Transverse colon (tissue), 4 donors: ENCODE measurements around the gene C22orf42. TPM values are rescaled to one million over a fixed set of nuclear protein-coding genes. Genes with fewer than 3 reads are reported as not detected.
"Not testable (repeated sequence)": the region's sequence is repeated elsewhere in the genome, so short reads cannot be mapped to it uniquely, and the experiment has no call there.

Experiments
- DNase-seq: peaks from one replicate; pipeline ENCODE4 v3.0.0-alpha.2; 2019
- H3K27ac ChIP-seq, 4 donors: fragments of 200-600 bp; sonication (generic); 2 replicates each; pipeline ENCODE4 v1.5.1; 2016 to 2018; ENCODE audit warnings: inconsistent platforms in 4 of 4
- H3K27me3 ChIP-seq: fragments of 200-600 bp; sonication (generic); 2 replicates; pipeline ENCODE4 v1.5.1; 2017; ENCODE audit warnings: inconsistent platforms
- H3K36me3 ChIP-seq, 4 donors: fragments of 200-600 bp; sonication (generic); 2 replicates each; pipeline ENCODE4 v1.5.1; 2017 to 2019; ENCODE audit warnings: inconsistent platforms in 4 of 4
- H3K4me1 ChIP-seq, 4 donors: fragments of 200-600 bp; sonication (generic); 2 replicates each; pipeline ENCODE4 v1.5.1; 2017 to 2020; ENCODE audit warnings: inconsistent platforms in 4 of 4
- H3K4me3 ChIP-seq, 4 donors: fragments of 200-600 bp; sonication (generic); 1 replicate in 1 of 4; 2 replicates in 3 of 4; pipeline versions ENCODE4 v1.5.1 to v1.6.1; 2017 to 2019; ENCODE audit warnings: inconsistent platforms in 4 of 4
- H3K9me3 ChIP-seq, 2 donors: fragments of 200-600 bp; sonication (generic); 2 replicates each; pipeline ENCODE4 v1.5.1; 2017 to 2019; ENCODE audit warnings: inconsistent platforms in 2 of 2
- EP300 ChIP-seq: sonication (generic); formaldehyde crosslinking; IDR thresholded peaks from one replicate; pipeline ENCODE4 v1.6.1; 2017; ENCODE audit warnings: antibody characterized with exemption, low read depth
- POLR2A ChIP-seq: fragments of 450-650 bp; IDR thresholded peaks from one replicate; pipeline ENCODE4 v1.6.1; 2016; ENCODE audit warnings: antibody characterized with exemption, mild to moderate bottlenecking, moderate library complexity
- POLR2AphosphoS5 ChIP-seq, 3 donors: sonication (generic); formaldehyde crosslinking; IDR thresholded peaks; one replicate each; pipeline ENCODE4 v1.6.1; 2016; ENCODE audit warnings: antibody characterized with exemption in 3 of 3
- WGBS, 2 donors: methylation state at CpG; one replicate each; pipeline ENCODE4 v1.1.5; 2018; ENCODE audit warnings: low coverage in 1 of 2; 5-methylcytosine and 5-hydroxymethylcytosine counted together
- in situ Hi-C, 4 donors: fragments of 200-750 bp; cut with MboI; loops; one replicate each; pipeline versions ENCODE4 v1.15.0 to v1.15.1; 2017; ENCODE audit warnings: low sequenced_read_pairs in 3 of 4, low pct_ligation_motif_present in 1 of 4, low pct_unique_long_range_greater_than_20kb in 1 of 4
- intact Hi-C: fragments of 100-400 bp; cut with DNase I; formaldehyde crosslinking; loops from one replicate; pipeline ENCODE4 v1.15.1; 2023; ENCODE audit warnings: low total_unique reads
- total RNA-seq, 4 donors: library from RNA; depleted of rRNA; stranded (reverse); fragments of >200 nt; gene quantifications; one replicate each; pipeline ENCODE4 v1.1.0, GENCODE V29; 2016
- TF ChIP-seq, protein P1 (sequence below), 5 experiments: fragments of 200-600 bp in 3 of 5; fragments of 450-650 bp in 2 of 5; sonication (generic) in 3 of 5; IDR thresholded peaks; 1 replicate in 2 of 5; 2 replicates in 3 of 5; pipeline ENCODE4 v1.5.1; 2016 to 2017; ENCODE audit warnings: antibody characterized with exemption in 5 of 5, inconsistent platforms in 3 of 5, mild to moderate bottlenecking in 2 of 5, moderate library complexity in 1 of 5

Gene C22orf42
- total RNA-seq, 4 donors from 2014 or later, result not detected

DNA sequence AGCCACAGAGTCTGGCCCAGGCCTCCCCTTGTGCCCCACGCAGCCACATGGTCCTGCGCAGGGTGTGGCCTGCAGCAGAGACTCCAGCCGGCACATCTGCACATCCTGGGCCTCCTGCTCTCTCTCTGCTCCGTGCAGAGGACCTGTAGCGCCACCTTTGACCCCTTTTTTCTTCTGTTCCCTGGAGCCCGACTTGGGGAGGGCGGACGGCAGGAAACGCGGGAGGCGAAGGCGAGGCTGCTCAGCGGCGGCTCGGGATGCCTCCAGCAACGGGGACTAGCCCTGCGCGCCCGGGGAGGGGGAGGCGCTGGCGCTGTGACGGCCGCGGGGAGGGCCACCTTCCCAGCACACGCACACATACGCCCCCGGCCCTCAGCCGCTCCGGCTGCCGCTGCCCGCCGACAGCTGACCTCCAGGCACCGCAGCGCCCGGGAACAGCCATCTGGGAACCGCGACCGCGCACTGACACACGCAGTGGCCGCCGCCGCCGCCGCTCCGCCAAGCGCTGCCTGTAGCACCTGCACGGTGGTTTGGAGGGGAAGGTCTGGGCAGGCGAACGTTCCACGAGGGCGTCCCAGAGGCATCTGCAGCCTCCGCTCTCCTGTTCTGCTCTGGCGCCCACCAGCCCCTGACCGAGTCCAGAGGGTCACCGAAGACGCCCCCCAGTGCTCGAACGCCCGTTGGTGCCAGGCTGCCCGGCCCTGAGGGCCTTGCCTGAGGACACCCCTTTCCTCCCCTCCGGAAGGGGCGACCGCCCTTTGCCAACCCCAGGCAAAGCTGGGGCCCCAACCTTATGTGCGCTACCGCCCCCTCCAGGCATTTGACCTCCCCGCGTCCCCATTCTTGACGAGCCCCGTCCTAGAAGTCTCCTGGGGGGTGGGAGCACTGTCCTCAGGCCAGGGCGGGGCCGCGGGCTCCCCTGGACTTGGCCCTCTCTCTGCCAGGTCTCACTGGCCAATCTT is 16.9 kb upstream of the C22orf42 start:
- intact Hi-C loops (no loop called here), in situ Hi-C loops (no loop called here)
- DNase-seq, result no peak
- H3K4me3 ChIP-seq, result peak overlapping the region in 1 of 4 donors; percentile 3
- peaks cover 0 to 6% (median 2%) of the 10 kb centered on the region in 4 donors for H3K4me1 ChIP-seq
- H3K36me3 ChIP-seq, result no peaks in the 10 kb centered on the region
- H3K27me3 ChIP-seq, result peaks cover 57% of the 10 kb centered on the region
- no peak for TF ChIP-seq POLR2A
- no peaks in the 10 kb centered on the region for H3K9me3 ChIP-seq
- 12% methylated on average over 30 of the region's 73 CpGs; no CpG with 5 or more reads in 1 of the 2 donors for WGBS, 2 donors
- no peak overlapping the region for H3K27ac ChIP-seq

GRCh38 chr22:32175115-32175514 is 16.0 kb upstream of the C22orf42 start:
- Histone ChIP-seq H3K36me3 (no peaks in the 10 kb centered on the region), H3K4me1 (peaks cover 0 to 6% (median 2%) of the 10 kb centered on the region in 4 donors), H3K4me3 (no peak overlapping the region), H3K9me3 (no peaks in the 10 kb centered on the region), H3K27ac (no peak overlapping the region), H3K27me3 (peaks cover 48% of the 10 kb centered on the region)
- DNase-seq, result no peak
- no peak for TF ChIP-seq POLR2AphosphoS5 (IDR thresholded peaks at IDR 0.05)
- TF ChIP-seq, protein P1, sequence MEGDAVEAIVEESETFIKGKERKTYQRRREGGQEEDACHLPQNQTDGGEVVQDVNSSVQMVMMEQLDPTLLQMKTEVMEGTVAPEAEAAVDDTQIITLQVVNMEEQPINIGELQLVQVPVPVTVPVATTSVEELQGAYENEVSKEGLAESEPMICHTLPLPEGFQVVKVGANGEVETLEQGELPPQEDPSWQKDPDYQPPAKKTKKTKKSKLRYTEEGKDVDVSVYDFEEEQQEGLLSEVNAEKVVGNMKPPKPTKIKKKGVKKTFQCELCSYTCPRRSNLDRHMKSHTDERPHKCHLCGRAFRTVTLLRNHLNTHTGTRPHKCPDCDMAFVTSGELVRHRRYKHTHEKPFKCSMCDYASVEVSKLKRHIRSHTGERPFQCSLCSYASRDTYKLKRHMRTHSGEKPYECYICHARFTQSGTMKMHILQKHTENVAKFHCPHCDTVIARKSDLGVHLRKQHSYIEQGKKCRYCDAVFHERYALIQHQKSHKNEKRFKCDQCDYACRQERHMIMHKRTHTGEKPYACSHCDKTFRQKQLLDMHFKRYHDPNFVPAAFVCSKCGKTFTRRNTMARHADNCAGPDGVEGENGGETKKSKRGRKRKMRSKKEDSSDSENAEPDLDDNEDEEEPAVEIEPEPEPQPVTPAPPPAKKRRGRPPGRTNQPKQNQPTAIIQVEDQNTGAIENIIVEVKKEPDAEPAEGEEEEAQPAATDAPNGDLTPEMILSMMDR (IDR thresholded peaks at IDR 0.05), result no peak
- TF ChIP-seq EP300, result no peak
- TF ChIP-seq POLR2A, result no peak
- in situ Hi-C loops, result no loop called here
- intact Hi-C loops, result no loop called here
- 70 to 76% methylated on average over 2 to 11 of the region's 11 CpGs for WGBS, 2 donors

DNA sequence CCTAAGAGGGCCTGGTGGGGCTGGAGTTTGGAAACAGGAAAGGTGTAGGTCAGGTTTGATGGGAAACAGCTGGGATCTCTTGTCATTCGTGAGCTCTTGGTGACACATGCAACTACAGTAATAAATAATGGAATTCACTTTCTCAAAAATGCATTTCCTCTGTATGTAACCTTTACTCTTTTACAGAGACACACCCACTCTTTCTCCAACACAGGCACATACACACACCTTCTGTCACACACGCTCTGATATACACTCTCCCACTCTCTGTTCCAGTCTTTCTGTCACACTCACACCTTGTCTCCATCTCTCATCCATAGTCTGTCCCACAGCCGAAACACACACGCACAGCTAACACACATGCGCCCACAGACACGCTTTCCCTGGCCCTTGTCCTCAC is 6.6 kb upstream of the C22orf42 start:
- 21 to 53% methylated on average over 6 of the region's 6 CpGs for WGBS, 2 donors
- Histone ChIP-seq H3K4me3 (no peak overlapping the region), H3K27ac (no peak overlapping the region), H3K27me3 (peaks cover 12% of the 10 kb centered on the region), H3K4me1 (no peaks in the 10 kb centered on the region), H3K36me3 (no peaks in the 10 kb centered on the region), H3K9me3 (no peaks in the 10 kb centered on the region)
- TF ChIP-seq POLR2AphosphoS5 (IDR thresholded peaks at IDR 0.05) (no peak), EP300 (no peak), POLR2A (no peak)
- TF ChIP-seq, protein P1 (IDR thresholded peaks at IDR 0.05), result no peak
- in situ Hi-C loops (no loop called here), intact Hi-C loops (no loop called here)
- no peak for DNase-seq

DNA sequence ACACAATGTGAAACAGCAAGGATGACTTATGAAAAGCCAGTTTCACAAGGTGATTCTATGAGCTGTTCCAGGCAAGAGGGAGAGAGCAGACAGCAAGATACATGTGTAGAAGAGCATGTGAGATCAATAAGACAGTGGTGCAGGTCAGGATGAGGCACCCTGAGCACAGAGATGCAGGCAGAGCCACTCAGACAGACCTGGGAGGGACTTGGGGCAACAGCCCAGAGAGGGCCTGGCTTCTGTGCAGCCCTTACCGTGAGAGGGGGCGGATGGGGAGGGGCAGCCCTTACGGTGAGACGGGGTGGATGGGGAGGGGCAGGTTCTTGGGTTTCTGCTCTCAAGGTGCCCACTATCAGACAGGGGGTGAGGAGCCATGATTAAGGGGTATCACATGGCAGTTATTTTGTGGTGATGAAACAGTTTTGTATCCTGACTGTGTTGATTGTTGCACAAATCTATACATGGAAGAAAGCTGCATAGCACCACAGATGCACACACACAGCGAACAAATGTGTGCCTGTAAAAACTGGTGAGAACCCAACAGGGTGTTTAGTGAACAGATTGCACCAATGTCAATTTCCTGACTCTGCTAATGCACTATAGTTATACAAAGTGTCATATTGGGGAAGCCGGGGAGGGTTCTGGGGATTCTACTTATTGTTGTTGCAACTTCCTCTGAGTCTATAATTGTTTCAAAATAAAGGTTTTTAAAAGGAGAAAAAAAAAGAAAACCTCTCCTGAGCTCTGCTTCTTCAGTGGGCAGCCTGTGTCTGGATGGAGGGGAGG is 5.2 kb upstream of the C22orf42 start:
- no peak for DNase-seq
- 52 to 75% methylated on average over 1 to 6 of the region's 6 CpGs for WGBS, 2 donors
- in situ Hi-C loops, result no loop called here

DNA sequence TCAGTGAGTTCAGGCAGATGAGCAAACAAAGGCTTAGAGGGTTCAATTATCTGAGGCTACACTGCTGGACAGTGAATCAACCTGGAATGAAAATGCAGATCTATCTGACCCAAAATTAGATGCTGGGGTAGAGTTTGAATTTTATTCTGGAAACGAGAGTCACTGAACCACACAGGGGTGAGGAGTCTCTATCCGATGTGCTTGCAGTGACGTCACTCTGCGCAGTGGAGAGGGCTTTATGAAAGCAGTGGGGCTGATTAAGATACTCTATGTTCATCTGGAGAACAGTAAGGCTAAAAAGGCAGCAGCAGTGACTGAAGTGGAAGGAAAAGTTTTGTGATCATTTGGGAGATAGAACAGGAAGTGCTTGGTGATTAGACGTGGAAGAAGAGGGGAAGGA is 1.3 kb upstream of the C22orf42 start:
- in situ Hi-C loops, result not testable (repeated sequence)

More for the DNA sequence above, 5.2 kb upstream of the C22orf42 start:
- Histone ChIP-seq H3K36me3 (no peaks in the 10 kb centered on the region), H3K9me3 (no peaks in the 10 kb centered on the region), H3K27ac (no peak overlapping the region), H3K4me3 (no peak overlapping the region), H3K27me3 (peaks cover 12% of the 10 kb centered on the region), H3K4me1 (no peaks in the 10 kb centered on the region)
- intact Hi-C loops, result no loop called here
- TF ChIP-seq POLR2AphosphoS5 (IDR thresholded peaks at IDR 0.05), result no peak
- TF ChIP-seq, protein P1 (IDR thresholded peaks at IDR 0.05), result no peak
- no peak for TF ChIP-seq POLR2A
- no peak for TF ChIP-seq EP300

DNA sequence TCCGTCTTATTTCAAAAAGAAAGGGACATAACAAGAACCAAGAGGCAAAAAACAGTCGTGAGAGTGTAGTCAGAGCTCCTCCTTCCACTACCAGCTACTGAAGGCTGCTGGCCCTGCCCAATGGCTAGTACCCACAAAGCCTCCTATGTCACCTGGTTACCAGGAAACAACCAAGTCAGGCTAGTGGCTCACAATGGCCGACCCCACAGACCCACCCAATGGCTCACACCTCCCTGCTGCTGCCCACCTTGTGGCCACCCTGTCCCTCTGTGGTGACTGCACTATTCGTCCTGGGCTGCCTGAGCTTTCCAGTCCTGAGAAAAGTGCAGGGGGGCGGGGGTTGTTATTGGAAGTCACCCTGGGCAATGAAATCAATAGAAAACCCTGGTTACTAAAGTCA is 1.5 kb downstream of the C22orf42 start:
- H3K9me3 ChIP-seq, H3K27ac ChIP-seq, intact Hi-C loops, H3K36me3 ChIP-seq, in situ Hi-C loops, H3K4me3 ChIP-seq, H3K4me1 ChIP-seq, DNase-seq: not testable (repeated sequence)
- H3K27me3 ChIP-seq, result peaks cover 14% of the 10 kb centered on the region
- 82% methylated on average over 5 of the region's 5 CpGs; no CpG with 5 or more reads in 1 of the 2 donors for whole genome bisulfite sequencing, 2 donors

More for the DNA sequence above, 1.3 kb upstream of the C22orf42 start:
- H3K4me1 ChIP-seq, H3K9me3 ChIP-seq, H3K4me3 ChIP-seq, intact Hi-C loops, H3K36me3 ChIP-seq, H3K27ac ChIP-seq, DNase-seq: not testable (repeated sequence)
- 75% methylated on average over 5 of the region's 5 CpGs; no CpG with 5 or more reads in 1 of the 2 donors for WGBS, 2 donors
- peaks cover 18% of the 10 kb centered on the region for H3K27me3 ChIP-seq

GRCh38 chr22:32154727-32155126 is 4.4 kb downstream of the C22orf42 start:
- 93 to 100% methylated on average over 2 to 4 of the region's 4 CpGs for WGBS, 2 donors
- H3K4me3 ChIP-seq, H3K27me3 ChIP-seq, in situ Hi-C loops, H3K9me3 ChIP-seq, H3K27ac ChIP-seq, DNase-seq, H3K4me1 ChIP-seq, H3K36me3 ChIP-seq, intact Hi-C loops: not testable (repeated sequence)
